ENCODE results near the gene BBOX1.
A peak's percentile ranks its signal among the peaks of the same experiment; 100 is the strongest.

Gene BBOX1

DNA sequence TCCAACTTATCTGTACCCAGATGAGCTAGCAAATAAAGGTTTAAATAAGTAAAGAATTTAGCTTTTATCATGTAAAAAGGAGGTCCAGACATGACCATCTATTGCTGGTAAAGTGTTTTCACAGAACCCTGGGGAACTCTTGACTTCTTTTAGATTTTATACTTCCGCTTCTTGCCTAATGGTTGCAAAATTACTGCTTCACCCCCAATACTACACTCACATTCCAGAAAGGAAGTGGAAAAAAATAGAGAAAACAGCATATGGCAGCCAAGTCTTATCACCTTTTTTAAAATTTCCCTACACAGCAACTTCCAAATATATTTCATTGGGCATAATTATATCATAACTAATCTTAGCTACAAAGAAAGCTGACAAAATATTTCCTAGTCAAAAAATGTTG, 12.1 kb downstream of the BBOX1 start:
- no peak overlapping the region for H3K4me3 ChIP-seq (ENCODE audit: low read length)
- TF ChIP-seq, protein P1, sequence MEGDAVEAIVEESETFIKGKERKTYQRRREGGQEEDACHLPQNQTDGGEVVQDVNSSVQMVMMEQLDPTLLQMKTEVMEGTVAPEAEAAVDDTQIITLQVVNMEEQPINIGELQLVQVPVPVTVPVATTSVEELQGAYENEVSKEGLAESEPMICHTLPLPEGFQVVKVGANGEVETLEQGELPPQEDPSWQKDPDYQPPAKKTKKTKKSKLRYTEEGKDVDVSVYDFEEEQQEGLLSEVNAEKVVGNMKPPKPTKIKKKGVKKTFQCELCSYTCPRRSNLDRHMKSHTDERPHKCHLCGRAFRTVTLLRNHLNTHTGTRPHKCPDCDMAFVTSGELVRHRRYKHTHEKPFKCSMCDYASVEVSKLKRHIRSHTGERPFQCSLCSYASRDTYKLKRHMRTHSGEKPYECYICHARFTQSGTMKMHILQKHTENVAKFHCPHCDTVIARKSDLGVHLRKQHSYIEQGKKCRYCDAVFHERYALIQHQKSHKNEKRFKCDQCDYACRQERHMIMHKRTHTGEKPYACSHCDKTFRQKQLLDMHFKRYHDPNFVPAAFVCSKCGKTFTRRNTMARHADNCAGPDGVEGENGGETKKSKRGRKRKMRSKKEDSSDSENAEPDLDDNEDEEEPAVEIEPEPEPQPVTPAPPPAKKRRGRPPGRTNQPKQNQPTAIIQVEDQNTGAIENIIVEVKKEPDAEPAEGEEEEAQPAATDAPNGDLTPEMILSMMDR (conservative IDR thresholded peaks at IDR 0.05; ENCODE audit: low read length), result no peak
- no peak for DNase-seq (ENCODE audit: low read depth)

- peak; percentile 20 for DNase-seq (ENCODE audit: low read depth)
- TF ChIP-seq, protein P1 (conservative IDR thresholded peaks at IDR 0.05; ENCODE audit: low read length), result no peak
- H3K4me3 ChIP-seq (ENCODE audit: low read length), result no peak overlapping the region
Observed at GRCh38 chr11:27055065-27055682, 14.6 kb downstream of the BBOX1 start.

- no peak overlapping the region for H3K4me3 ChIP-seq (ENCODE audit: low read length)
- DNase-seq (ENCODE audit: low read depth), result no peak
- TF ChIP-seq, protein P1 (conservative IDR thresholded peaks at IDR 0.05; ENCODE audit: low read length), result no peak
Observed at GRCh38 chr11:27057091-27057780, 16.6 kb downstream of the BBOX1 start.

- DNase-seq (ENCODE audit: low read depth), result peak; percentile 50
- TF ChIP-seq, protein P1 (conservative IDR thresholded peaks at IDR 0.05; ENCODE audit: low read length), result no peak
- no peak overlapping the region for H3K4me3 ChIP-seq (ENCODE audit: low read length)
Observed at GRCh38 chr11:27058456-27058855, 17.8 kb downstream of the BBOX1 start.

DNA sequence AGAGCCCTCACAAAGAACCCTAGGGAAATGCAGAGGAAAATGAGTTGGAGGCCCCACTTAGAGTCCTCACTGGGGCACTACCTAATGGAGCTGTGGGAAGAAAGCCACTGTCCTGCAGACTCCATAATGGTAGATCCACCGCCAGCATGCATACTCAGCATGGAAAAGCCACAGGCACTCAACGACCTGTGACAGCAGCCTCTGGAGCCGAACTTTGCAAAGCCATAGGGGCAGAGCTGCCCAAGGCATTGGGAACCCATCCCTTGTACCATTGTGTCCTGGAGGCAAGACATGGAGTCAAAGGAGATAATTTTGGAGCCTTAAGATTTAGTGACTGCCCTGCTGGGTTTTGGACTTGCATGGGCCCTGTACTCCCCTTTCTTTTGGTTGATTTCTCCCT, 18.8 kb downstream of the BBOX1 start:
- no peak for DNase-seq (ENCODE audit: low read depth)
- no peak overlapping the region for H3K4me3 ChIP-seq (ENCODE audit: low read length)
- TF ChIP-seq, protein P1 (conservative IDR thresholded peaks at IDR 0.05; ENCODE audit: low read length), result no peak

GRCh38 chr11:27060816-27061460, 20.3 kb downstream of the BBOX1 start:
- TF ChIP-seq, protein P1 (conservative IDR thresholded peaks at IDR 0.05; ENCODE audit: low read length), result no peak
- no peak for DNase-seq (ENCODE audit: low read depth)
- H3K4me3 ChIP-seq (ENCODE audit: low read length), result no peak overlapping the region

DNA sequence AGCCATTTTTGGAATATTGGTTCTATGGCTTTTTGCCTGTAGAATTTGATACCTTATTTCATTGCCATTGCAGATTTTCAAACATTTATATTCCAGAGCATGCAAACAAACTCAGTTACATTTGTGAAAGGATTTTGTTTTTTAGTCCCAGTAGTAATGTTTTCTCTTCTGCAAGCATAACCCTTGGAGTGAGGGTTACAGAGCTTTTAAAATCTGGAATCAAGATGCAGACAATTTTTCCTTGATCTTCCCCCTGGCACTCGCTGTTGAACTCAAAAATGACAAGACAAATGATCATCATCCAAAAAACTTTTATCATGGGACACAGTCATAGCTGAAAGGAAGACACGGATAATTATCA, 20.8 kb downstream of the BBOX1 start:
- TF ChIP-seq, protein P1 (conservative IDR thresholded peaks at IDR 0.05; ENCODE audit: low read length), result no peak
- H3K4me3 ChIP-seq (ENCODE audit: low read length), result no peak overlapping the region
- DNase-seq (ENCODE audit: low read depth), result no peak
